Astrocyte of the hippocampus (primary cell): ENCODE results near the gene SNX21.
A peak's percentile ranks its signal among the peaks of the same experiment; 100 is the strongest.
"Not testable (repeated sequence)": the region's sequence is repeated elsewhere in the genome, so short reads cannot be mapped to it uniquely, and the experiment has no call there.

Source experiments
- DNase-seq: peaks from one replicate; pipeline ENCODE4 v3.0.0; 2011; ENCODE audit warnings: low read depth, low spot score

The SNX21 gene

DNA sequence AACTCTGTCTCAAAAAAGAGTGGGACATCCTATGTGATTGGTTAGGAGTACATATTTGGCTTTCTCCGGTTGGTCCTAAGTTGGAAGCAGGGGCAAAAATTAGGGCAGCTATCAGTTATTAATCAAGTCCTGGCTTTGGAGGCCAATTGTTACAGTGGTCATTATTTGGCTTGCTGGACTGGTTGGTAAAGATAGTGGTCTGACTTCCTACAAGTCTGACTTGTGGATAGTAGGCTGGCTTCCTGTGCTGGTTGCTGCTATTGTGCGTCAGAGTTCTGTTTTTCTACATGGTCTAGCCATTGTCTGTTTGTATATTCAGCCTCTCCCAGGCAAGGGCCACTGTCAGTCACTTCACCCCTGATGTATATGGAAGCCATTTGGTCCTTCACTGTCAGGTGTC, 16.6 kb downstream of the SNX21 start:
- no peak for DNase-seq

- DNase-seq = no peak
Observed at GRCh38 chr20:45850926-45851325, 17.3 kb downstream of the SNX21 start.

DNA sequence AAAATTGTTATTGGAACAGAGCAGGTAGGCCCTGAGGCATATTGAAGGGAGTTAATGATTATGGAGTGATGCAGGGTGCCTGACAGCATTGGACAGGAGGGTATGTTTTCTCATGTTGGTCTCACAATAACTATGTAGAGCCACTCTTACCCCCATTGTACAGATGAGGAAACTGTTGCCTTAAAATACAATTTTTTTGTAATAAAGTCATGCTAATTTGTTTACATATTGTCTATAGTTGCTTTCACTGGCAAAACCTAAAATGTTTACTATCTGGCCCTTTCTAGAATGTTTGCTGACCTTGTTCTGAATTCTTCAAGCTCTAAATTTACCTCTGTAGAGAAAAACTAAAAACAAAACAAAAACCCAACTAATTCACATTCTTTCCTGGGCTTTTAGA, 17.9 kb downstream of the SNX21 start:
- DNase-seq = no peak

- no peak for DNase-seq
Observed at GRCh38 chr20:45852326-45852725, 18.7 kb downstream of the SNX21 start.

DNA sequence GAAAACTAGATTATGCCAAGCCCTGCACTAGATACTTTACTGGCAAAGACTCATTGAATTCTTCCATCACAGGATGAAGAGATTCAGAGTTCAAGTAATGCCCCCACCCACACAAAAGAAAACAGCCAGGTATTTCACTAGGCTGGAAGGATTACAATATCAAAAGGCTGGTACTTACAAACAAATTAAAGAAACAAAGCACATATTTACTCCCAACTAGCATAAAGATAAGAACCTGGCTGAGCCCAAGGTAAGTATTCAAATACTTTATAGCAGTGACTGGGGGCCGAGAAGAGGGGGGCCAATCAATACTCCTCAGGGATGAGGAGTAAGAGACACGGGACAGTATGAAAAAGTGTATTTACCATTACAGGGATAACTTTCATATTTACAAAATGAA, 19.9 kb downstream of the SNX21 start:
- DNase-seq = no peak

DNA sequence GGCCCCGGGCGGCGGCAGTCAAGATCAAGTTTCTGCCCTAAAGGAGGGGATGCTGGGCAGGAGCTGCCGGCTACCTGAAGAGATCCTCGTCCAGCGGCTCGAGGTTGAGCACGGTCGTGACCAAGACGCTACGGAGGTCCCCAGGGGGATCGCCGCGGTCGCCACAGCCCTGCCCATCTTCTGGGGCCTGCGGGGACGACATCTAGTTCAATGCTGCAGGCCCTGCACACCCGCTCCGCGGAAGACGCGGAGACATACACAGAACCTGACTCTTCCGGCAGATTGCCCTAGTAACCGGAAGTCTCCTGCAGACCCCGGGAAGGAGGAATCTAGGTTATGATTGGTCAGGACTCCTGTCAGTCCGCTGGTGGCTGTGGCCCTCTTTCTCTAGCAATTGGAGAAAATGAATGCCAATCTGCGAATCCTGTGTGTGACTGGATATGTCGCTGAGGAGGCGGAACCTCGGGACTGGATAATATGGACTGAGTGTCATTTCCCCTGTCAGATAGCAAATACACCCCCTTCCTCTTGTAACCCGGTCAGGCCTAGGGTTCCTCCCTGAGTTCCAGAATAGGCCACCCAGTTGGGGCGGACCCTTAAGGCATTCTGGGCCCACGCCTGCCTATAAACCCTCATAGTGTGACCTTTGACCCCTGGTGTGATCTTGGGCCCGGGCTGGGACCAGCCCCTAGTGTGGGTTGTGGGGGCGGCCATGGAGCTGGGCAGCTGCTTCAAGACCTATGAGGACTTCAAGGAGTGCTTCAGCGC, 23.7 kb downstream of the SNX21 start, which contains the start of the genes ACOT8 and ZSWIM3:
Gene ACOT8, minus strand, starts transcription at position 279 of the 768 bp plus-strand sequence. Its CDS starts 77 bp downstream, at position 202.
Gene ZSWIM3, plus strand, starts transcription at position 501 of the 768 bp plus-strand sequence. Its CDS starts 212 bp downstream, at position 713.
- DNase-seq = peak; percentile 100

GRCh38 chr20:45857882-45858216, 24.2 kb downstream of the SNX21 start:
- no peak for DNase-seq

DNA sequence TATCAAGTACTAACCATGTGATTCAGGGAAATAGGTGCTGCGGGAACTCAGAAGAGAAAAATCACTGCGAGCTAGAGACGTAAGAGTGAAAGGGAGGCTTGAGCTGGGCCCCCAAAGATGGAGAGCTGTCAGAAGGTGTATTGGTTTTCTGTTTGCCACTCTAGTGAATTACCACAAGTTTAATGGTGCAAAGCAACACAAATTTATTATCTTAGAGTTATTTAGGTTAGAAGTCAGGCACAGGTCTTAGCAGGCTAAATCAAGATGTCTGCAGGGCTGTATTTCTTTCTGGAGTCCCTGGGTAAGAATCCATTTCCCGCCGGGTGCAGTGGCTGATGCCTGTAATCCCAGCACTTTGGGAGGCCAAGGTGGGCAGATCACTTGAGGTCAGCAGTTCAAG, 26.3 kb downstream of the SNX21 start:
- DNase-seq = no peak

DNA sequence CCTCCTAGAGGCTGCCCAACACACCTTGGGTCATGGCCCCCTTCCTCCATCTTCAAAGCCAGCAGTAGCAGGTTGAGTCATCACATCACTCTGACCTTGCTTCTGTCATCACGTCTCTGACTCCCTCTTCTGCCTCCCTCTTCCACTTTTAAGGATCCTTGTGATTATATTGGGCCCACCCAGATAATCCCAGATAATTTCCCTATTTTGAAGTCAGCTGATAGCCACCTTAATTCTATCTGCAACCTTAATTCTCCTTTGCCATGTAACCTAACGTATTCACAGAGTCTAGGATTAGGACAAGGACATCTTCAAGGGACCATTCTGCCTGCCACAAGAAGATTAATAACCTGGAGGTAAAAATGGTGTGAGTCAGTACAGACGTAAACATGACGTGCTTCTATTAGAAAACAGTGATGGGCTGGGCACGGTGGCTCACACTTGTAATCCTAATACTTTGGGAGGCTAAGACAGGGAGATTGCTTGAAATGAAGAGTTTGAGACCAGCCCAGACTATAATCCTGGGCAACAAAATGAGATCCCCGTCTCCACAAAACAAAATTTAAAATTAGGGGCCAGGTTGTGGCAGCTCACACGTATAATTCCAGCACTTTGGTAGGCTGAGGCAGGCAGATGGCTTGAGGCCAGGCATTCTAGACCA, 27.1 kb downstream of the SNX21 start:
- DNase-seq = peak; percentile 16

- peak; percentile 57 for DNase-seq
Observed at GRCh38 chr20:45861221-45862075, 27.8 kb downstream of the SNX21 start.

GRCh38 chr20:45863543-45864470, 30.2 kb downstream of the SNX21 start:
- no peak for DNase-seq

- no peak for DNase-seq
Observed at GRCh38 chr20:45866454-45866853, 32.9 kb downstream of the SNX21 start.

GRCh38 chr20:45867136-45867818, 33.7 kb downstream of the SNX21 start:
- no peak for DNase-seq

DNA sequence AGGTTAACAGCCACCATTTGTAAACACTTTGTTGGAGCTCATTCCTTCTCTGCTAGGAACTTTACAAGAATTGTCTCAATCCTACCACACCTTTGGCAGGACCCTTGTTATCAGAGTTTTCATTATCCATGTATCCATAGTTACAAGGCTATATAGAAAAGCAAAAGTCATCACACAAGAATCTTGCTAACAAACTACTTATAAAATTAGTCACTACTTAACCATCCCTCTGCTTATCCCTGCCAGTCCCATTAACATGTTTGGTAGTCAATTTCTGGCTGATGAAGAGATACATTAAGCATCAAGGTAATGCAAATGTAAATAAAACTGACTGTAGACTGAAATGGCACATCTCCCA, 34.2 kb downstream of the SNX21 start:
- peak; percentile 79 for DNase-seq

- no peak for DNase-seq
Observed at GRCh38 chr20:45872626-45873025, 39.0 kb downstream of the SNX21 start.

DNA sequence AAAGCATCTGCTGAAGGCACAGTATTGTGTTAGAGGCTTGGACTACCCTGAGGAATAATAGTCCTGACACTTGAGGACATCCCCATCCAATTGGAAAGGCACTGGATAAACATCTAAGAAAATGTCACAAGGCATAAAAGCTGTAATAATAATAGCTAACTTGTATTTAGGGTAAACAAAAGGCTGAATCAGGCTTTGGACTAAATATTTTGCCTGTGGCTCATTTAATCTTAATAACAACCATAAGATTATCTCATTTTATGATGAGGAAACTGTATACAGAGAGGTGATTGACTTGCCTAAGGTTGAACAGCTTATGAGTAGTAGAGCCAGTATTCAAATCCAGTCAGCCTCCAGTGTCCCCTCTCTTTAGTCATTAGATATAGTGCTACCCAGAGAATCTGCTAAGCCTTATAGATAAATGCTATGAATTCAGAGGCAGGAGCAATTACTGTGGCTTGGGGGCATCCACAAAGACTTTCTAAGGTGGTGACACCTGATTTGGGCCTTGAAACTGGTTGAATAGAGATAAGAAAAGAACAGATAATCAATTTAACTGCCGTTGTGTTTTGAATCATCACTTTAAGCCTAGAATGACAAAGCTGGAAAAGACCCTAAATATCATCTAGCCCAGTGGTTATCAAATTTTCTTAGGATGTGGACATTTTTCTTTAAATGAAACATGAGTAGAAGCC, 40.0 kb downstream of the SNX21 start:
- DNase-seq = no peak

- DNase-seq = not testable (repeated sequence)
Observed at GRCh38 chr20:45874104-45874481, 40.5 kb downstream of the SNX21 start.

GRCh38 chr20:45874576-45874975, 41.0 kb downstream of the SNX21 start:
- DNase-seq = no peak

DNA sequence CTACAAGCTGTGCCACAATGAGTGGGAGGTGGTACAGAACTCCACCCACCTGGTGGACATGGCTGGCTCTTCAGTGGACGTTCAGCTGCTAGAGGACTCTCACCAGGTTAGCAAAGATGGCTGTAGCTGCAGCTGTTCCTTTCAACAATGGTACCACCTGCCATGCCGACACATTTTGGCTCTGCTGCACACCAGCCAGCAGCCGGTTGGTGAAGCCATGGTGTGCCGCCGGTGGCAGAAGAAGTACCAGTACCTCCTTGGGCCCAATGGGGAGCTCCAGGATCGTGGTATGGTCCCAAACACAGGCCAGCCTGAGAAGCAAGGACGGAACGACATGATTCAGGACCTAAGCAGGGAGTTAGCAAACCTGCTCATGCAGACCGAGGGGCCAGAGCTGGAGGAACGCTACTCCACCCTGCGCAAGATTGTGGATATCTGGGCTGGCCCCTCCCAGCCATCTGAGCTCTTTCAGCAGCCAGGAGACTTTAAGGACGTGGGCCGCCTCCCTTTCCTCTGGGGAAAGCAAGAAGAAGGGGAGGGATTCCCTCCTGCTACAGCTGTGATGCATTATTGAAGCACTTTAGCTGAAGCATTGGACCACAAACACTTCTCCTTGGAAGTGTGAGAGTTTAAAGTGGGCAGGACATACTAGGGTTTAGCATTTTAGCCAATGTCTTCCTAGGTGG, 44.6 kb downstream of the SNX21 start:
- no peak for DNase-seq
